GM21576 (cell line): Measurements from ENCODE around the gene UBE2F.
"Not testable (repeated sequence)": the region's sequence is repeated elsewhere in the genome, so short reads cannot be mapped to it uniquely, and the experiment has no call there.

Experiments
- ATAC-seq: cut with Tn5 transposase; IDR thresholded peaks from one replicate; pipeline ENCODE4 v1.9.1; 2021; ENCODE audit warnings: mild to moderate bottlenecking, moderate library complexity; ENCODE audit not compliant: unreplicated experiment

The UBE2F gene

DNA sequence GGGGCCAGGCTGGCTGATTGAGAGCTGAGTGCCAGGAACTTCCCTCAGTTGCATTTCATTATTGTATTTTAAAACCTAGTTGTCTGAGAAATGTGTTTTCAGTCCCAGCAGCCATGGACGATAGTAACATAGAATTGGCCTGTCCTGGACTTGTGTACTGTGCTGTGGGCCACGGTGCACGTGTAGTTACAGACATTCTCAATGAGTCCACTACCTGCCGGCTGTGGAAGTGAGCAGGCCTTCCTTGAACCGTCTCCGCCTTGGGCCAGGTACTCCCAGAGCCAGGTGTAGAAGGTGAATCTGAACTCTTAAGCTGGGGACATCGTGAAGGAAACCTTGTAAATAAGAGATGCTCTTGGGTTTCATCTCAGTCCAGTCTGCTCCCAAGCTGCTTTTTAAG is 47.0 kb downstream of the UBE2F start:
- no peak for ATAC-seq

DNA sequence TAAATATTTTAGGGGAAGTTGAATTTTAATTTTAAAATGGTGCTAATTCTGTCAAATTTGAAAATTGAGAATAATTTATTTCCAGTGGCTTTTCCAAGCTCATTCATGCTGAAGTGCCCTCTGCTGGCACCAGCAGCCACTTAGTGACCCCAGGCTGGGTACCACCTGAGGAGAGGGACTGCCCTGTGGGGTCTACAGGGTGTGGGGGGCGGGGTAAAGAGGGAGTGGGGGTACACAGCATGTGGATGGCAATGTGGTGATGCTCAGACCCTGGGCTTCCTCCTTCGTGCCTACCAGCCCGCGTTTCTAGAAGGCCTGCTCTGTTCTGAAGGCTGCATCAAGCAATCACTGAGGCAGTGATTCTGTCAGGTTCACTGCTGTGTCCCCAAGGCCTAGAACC is 48.9 kb downstream of the UBE2F start:
- no peak for ATAC-seq

DNA sequence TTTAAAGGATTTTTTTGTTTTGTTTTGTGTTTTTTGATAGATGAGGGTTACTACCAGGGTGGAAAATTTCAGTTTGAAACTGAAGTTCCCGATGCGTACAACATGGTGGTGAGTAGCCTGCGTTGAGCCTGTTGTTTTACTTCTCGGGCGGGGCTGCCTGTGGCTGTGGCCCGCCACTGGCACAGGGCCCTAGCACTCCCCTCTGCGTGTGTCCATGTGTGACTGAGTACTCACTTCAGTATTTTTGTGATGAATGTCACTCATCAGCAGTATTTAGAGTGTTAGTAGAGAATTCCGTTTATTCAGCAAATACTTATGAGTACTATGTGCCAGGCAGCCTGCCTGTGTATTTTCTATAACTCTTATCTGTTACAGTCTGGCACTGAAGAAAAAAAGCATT is 49.7 kb downstream of the UBE2F start:
- no peak for ATAC-seq

DNA sequence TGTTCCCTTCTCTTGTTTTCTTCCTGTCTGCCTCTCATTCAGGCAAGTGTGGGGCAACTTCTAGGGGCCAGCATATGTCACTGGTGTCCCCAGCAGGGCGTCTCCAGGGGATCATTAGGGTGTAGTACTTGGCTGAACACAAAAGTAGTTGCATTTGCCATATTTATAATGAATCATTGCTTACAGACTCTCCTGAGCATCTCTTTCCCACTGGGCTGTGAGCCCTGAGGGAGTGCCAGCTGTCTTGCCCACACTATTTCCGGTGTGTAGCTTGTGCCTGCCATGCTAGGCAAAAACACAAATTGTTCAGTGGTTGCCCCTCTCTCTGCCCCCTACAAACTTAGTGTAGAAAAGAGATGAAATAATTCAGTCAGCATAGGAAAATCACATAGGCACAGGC is 53.1 kb downstream of the UBE2F start:
- ATAC-seq = no peak

DNA sequence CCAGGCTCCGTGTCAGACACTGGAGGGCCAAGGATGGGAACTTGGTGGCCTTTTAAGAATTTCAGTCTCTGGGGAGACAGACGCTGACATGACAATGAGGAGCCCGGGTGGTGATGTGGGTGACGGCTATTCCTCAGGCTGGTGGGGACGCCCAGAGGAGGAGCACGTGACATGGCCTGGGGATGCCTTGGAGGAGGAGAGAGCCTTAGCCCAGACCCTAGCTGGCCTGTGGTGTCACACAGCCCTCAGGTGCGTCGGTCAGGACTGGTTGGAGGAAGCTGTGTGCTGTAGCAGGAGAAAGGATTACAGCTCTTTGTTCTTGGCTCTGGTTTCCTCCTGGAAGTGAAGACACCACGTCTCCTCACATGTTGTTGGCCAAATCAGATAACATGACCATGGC is 54.0 kb downstream of the UBE2F start:
- no peak for ATAC-seq

DNA sequence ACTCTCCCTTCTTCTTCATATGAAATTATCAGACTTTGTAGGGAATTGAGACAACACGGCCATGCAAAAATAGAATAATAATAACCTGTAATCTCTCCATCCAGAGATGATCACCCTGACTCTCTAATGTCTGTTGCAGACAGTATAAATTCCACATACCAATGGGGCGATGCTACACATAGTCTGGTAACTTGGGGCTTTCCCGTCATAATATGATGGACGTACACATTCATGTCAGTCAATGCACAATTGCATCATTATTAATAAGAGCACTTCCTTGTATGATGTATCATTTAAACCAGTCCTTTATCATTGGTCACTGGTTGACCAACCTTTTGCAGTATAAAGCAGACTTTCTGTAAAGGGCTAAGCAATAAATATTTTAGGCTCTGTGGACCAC is 54.5 kb downstream of the UBE2F start:
- ATAC-seq = no peak

DNA sequence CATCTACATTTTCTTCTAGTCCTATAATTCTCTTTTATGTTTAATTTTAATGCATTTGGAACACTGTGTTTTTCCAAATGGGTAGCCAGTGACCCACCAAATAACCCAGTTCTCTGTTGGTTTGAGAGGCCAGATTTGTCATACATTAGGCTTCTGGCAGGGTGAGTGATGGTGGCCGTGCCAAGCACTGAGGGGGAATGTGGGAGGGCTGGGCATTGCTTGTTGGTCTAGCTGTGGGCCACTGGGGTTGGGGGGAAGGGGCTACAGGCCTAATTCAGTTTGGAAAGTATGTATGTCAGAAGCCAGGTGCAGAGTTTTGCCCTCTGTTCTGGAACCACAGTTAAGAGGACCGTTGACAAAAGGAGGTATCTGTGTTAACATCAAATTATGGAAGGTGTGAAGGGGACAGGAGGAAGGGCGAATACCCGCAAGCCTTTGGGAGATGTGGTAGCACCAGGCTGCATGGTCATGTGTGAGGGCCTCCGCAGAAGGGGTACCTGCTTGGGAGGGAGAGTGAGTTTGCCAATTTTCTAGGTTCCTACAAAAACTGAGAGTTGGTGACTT is 55.9 kb downstream of the UBE2F start:
- ATAC-seq = no peak

DNA sequence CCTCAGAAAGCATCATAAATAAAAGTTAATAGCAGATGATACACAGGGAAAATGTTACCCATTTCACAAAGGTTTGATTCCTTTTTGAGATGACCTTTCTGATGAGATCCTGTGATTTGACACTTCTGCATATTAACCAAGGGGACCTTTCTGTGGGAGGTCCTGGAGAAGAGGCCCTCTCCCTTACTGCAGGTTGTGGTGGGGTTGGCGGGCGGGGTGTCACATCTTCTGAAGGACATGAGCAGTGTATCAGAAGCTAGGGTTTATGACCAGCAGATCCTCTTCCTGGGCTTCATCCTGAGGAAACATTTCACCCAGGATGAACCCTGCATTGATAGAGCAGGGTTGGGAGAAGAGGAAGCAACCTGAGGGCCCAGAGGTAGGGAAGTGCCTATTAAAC is 56.8 kb downstream of the UBE2F start:
- ATAC-seq = no peak

DNA sequence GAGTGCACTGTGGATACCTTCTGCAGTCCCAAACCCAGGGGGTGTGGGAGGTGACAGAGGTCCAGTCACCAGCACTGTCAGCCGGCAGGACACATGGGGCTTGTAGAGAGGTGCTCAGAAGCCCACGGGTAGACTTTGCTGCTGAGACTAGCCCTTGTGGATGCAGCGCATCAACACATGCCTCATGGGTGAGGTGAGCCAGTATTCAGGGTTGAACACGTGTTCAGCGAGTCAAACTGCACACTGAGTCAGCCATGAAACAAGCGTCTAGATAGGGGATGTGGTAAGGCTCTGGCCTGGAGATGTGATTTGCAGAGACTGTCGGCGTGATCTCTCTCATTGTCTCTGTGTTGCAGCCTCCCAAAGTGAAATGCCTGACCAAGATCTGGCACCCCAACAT is 58.2 kb downstream of the UBE2F start:
- no peak for ATAC-seq

DNA sequence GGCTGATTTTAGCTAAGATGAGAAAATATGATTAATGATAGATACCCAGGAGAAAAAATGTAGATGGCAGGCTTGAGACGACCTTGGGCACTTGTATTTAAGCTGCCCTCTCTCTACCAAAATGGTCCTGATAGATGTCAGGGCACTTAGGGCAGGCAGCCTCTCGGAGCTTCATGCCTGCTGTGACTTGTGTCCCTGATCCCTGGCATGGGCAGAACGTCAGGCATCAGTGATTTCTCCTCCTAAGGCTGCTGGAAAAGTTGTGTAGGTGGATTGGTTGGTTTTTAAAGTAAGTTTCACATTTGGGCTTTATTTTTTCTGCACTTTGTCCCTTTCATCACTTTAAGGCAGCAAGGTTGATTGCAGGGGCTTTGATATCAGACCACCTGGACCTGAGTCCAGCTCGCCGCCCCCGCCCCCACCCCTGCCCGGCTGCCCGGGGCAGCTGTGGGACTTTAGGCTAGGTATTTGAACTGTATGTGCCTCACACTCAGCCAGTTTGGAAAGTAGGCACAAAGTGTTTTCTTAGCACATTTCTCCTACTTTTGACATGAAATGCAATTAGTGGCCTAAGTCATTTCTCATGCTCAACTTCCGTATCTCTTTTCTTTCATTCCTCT is 59.0 kb downstream of the UBE2F start:
- no peak for ATAC-seq

DNA sequence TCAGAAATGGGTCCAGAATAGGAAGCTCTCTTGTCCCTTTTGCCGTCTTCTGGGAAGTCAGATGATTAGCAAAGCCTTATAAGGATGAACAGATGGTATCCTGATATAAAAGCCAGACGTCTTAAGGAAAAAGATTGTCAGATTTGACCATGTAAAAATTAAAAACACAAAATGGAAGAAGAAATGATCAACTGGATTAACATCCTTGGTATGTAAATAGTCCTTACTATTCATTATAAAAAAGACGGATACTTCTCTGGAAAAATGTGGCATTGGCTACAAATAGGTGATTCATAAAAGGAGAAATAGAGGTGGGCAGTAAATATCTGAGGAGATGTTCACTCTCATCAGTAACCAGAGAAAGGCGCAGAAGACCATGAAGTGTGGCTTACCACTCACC is 60.2 kb downstream of the UBE2F start:
- no peak for ATAC-seq

DNA sequence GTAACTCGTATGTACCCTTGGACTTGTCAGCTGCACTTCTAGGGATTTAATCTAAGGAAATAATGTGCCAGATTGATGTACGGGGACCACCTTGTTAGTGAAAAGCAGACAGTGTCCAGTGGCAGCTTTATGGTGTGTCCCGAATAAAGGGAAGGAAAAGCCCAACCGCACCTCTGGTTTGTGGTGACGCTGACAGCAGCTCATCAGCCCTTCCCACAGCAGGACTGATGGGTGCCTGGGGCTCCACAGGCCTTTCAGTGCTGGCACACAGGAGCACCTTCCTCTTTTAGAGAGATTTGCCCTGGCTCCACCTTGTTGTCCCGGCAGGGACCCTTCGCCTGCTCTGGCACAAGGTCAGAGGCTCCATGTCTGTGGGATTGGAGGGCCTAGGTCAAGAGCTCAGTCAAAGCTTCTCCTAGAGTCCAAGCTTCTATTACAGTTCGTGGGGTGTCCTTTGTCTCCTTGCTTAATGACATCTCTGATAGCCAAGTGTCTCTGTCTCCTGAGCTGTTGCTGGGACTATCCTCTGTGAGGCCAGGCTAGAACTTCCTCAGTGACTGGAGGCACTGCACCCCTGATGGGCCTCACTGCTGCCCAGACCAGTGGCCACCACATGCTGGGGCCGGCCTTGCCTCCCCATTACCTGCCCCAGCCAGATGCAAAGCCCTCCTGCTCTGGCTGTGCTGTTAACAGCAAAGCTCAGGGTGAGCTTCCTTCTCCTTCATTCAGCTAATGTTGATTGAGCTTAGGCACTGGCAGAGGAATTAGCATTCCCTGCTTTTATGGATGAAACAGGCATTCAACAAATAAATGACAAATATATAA is 61.0 kb downstream of the UBE2F start:
- no peak for ATAC-seq

DNA sequence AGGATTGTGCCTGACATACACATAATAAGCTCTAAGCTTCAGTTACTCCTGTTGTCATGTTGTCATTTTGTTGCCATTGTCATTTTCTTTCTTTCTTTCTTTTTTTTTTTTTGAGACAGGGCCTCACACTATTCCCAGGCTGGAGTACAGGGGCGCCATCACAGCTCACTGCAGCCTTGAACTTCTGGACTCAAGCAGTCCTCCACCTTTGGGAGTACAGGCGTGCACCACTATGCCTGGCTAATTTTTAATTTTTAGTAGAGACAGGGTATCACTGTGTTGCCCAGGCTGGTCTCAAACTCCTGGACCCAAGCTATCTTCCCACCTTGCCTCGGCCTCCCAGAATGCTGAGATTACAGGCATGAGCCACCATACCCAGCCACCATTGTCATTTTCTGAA is 63.0 kb downstream of the UBE2F start:
- no peak for ATAC-seq

DNA sequence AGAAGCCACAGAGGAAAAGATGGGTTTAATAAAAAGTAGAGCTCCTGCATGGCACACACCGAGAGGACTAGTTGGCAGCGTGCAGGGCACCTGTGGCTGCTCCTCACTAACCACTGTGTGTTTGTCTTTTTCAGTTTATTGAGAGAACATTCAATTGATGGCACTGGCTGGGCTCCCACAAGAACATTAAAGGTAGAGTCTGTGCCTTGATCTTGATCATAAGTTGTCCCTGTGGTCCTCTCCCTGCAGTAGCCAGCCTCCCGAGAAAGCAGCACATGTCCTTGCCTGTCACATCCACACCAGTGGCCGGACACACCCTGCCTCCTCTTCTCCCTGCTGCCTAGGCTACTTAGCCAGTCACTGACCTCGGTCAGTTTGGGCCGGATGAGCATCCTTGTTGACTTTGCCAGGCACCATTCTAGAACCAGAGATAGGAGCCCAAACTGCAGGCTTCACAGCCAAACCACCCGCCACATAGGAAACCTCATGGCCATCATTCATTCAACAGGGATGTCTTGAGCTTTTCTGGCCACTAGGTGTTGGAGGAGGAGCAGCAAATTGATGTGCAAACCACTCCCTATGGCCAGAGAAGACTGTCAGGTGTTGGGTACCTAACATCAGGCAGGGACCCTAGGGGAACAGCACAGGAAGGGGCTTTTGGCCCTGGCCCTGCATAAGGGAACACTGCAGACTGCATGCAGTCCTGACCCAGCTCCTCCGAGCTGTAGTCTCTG is 63.8 kb downstream of the UBE2F start:
- ATAC-seq = no peak

DNA sequence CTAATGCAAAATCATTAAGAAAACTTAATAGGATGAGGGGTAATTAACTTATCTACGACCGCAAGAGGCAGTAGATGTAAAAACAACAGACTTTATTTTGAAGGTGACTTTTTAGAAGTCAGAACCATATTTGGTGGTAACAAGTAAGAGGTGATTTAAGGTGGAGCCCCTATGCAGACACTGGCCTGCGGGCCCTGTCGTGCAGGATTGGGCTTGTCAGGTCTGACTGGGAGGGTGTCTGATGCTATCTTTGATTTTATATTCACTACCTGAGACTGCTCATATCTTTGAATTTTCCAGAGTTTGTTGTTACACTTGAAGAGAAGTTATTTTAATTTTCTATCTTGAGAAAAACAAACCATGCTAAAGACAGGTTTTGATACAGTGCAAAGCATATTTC is 64.9 kb downstream of the UBE2F start:
- no peak for ATAC-seq

DNA sequence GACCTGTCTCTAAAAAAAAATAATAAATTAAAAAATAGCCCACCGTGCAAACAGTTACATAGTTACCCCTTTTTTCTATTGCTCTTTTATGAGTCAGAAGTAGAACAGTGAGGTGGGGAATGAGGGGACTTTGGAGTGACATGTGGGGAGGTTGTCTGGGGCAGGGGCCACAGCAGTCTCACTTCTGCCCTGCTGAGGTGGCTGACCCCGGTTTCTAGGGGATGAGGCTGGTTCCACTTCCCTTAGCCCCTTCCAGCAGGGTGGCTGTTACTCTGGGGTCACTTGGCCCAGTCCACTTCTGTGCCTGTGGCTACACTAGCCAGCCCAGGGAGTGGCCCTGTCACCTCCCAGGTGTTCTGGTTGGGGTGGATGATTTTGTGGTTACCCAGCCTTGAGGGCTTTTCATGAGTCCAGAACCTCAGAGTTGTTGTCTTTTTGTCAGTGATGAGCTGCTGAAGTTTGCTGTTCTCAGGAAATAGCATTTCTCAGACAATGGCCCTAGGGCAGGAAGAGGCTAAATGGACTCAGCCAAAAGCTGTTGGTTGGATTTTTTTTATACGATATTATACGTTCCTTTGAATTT is 66.0 kb downstream of the UBE2F start:
- ATAC-seq = no peak

DNA sequence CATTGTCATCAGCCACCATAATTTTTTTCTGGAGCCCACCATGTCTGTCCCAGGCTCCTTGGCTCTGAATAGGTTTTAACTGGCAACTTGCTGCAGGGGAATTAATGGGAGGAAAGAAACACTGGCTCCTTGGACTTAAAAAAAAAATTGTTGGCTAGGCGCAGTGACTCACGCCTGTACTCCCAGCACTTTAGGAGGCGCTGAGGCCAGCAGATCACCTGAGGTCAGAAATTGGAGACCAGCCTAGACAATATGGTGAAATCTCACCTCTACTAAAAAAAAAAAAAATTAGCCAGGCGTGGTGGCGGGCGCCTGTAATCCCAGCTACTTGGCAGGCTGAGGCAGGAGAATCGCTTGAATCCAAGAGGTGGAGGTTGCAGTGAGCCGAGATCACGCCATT is 67.2 kb downstream of the UBE2F start:
- ATAC-seq = not testable (repeated sequence)

DNA sequence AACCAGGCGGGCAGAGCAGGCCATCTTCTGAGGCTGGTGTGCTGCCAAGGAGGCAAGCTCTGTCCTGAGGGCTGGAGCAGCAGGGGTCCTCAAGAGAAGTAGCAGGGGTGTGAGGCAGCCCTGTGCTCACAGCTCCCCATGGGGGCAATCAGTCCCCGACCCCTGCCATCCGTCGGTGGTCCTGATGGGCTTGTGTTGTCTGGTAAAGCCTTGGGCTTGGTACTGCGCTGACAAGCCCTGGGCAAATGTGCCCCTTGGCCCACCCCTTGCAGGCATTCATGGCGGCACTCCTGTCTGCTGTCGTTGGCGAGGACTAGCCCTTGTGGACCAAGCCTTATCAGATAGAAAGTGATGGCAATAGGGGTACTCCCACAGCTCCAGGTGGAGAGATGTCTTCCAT is 71.4 kb downstream of the UBE2F start:
- no peak for ATAC-seq

DNA sequence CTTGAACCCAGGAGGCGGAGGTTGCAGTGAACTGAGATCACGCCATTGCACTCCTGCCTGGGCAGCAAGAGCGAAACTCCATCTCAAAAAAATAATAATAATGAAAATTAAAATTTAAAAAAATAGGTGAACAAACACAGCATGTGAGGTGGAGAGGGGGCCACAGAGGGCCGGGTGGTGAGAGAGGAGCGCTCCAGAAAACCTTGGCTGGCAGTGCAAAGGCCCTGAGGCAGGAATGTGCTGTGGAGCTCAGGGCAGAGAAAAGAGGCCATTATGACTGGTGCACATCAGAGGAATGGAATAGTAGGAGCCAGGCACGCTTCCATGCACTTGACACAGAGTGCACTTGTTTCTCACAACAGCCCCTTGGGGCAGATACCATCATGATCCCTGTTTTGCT is 72.3 kb downstream of the UBE2F start:
- ATAC-seq = no peak

DNA sequence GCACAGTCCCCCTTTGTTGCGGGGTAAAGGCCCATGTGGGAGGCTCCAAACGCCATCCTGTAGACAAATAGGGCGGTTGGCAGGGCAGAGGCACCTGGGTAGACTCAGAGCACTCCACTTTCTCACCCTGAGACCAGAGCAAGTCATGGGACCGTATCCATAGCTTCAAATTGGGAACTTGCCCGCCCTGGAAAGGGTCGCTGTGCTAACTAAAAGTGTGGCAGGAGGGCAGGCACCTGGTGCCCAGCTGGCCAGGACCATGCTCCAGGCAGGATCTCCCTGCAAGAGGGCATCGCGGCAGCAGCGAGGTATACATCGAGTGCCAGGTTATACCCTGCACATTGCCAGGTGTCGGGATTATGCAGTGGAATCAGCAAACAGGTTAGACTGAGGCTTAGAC is 73.2 kb downstream of the UBE2F start:
- no peak for ATAC-seq

DNA sequence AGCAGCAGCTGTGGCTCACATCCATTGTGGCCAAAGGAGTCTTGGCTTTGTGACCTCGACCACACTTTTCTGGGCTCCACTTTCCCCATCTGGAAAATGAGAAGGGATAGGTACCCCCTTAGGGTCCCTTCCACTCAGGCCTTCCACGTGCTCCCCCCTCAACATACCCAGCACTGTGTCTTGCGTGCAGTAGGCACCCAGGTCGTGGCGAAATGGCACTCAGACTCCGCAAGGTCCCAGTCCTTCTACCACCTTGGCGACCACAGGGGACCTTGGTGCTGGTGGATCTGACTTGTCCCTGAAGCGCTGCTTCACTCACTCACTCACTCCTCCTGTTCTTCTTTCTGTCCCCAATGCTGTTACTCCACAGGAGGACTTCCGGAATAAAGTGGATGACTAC is 74.1 kb downstream of the UBE2F start:
- no peak for ATAC-seq
